HUES6 (cell line): ENCODE results near the gene PSMD3.

ENCODE experiments used
- H3K27ac ChIP-seq: 2 replicates; pipeline ENCODE4 v1.7.0; 2013; ENCODE audit warnings: low read depth, mild to moderate bottlenecking, low read length, inconsistent platforms
- H3K27me3 ChIP-seq: 2 replicates; pipeline ENCODE4 v1.6.1; 2013; ENCODE audit warnings: low read length; ENCODE audit not compliant: control insufficient read depth, insufficient read depth
- H3K36me3 ChIP-seq: 2 replicates; pipeline ENCODE4 v1.6.1; 2013; ENCODE audit warnings: low read length; ENCODE audit not compliant: control insufficient read depth, insufficient read depth
- H3K4me1 ChIP-seq: 2 replicates; pipeline ENCODE4 v1.6.1; 2013; ENCODE audit warnings: low read length; ENCODE audit not compliant: control insufficient read depth, insufficient read depth
- H3K4me3 ChIP-seq: 2 replicates; pipeline ENCODE4 v1.5.1; 2013; ENCODE audit warnings: low read depth, low read length
- H3K9ac ChIP-seq: one replicate; pipeline ENCODE4 v1.6.1; 2013; ENCODE audit warnings: mild to moderate bottlenecking, low read length
- H3K9me3 ChIP-seq: 2 replicates; pipeline ENCODE4 v1.6.1; 2013; ENCODE audit warnings: low read depth, low read length; ENCODE audit not compliant: control insufficient read depth, insufficient read depth

Gene PSMD3

GRCh38 chr17:39962642-39963220, 17.9 kb upstream of the PSMD3 start, which contains the start of gene GSDMA:
Gene GSDMA, plus strand, starts transcription at chr17:39963004. Its CDS starts 2,684 bp downstream, at chr17:39965688.
- Histone ChIP-seq H3K27ac (no peak within 1 kb of the TSS), H3K4me1 (no peaks in the 10 kb centered on the region), H3K36me3 (no peaks in the 10 kb centered on the region), H3K4me3 (no peak within 1 kb of the TSS), H3K9me3 (no peaks in the 10 kb centered on the region), H3K9ac (no peak within 1 kb of the TSS), H3K27me3 (no peaks in the 10 kb centered on the region)

DNA sequence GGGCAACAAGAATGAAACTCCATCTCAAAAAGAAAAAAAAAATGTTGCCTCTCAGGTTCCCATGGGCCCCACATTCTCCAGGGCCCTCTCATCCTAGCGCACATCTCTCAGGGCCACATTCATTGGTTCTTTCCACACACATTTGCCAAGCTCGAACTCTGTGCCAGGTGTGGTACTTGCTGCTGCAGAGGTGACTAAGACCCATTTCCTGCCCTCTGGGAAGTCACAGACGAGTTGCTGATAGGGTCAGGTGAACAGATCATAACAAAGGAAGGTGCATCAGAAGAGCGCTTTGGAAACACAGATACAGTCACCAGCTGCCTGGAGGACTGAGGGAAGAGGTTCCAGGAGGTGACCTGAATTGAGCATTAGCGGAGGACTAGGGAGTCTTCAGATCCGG, 16.8 kb upstream of the PSMD3 start:
- H3K4me1 ChIP-seq: no peaks in the 10 kb centered on the region
- no peak overlapping the region for H3K4me3 ChIP-seq
- no peak overlapping the region for H3K27ac ChIP-seq
- no peaks in the 10 kb centered on the region for H3K27me3 ChIP-seq
- no peaks in the 10 kb centered on the region for H3K9me3 ChIP-seq
- no peak overlapping the region for H3K9ac ChIP-seq
- H3K36me3 ChIP-seq: no peaks in the 10 kb centered on the region

DNA sequence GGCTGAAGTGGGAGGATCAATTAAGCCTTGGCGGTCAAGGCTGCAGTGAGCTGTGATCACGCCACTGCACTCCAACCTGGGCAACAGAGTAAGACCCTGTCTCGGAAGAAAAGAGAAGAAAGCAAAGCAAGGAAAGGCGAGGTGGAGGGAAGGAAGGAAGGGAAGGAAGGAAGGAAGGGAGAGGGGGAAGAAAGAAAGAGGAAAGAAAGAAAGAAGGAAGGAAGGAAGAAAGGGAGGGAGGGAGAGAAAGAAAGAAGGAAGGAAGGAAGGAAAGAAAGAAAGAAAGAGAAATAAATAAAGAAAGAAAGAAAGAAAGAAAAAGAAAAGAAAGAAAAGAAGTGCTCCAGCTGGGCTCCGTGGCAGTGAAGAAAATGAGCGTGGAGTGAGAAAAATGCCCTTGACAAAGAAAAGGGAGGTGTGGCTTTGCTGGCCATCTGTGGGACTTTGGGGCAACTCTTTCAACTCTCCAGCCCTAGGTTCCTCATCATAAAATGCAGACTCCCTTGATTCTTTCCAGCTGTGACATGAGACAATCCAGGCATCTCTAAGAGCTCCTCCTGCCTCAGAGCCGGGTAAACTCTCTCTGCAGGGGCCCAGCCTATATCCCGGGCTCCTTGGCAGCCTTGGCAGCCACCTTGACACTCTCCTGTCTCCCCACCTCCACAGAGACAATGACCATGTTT, 15.4 kb upstream of the PSMD3 start:
- Histone ChIP-seq H3K36me3 (no peaks in the 10 kb centered on the region), H3K4me3 (no peak overlapping the region), H3K4me1 (no peaks in the 10 kb centered on the region), H3K9ac (no peak overlapping the region), H3K27me3 (peaks cover 2% of the 10 kb centered on the region; the same call in 1 of the 2 replicates), H3K9me3 (no peaks in the 10 kb centered on the region), H3K27ac (no peak overlapping the region)

DNA sequence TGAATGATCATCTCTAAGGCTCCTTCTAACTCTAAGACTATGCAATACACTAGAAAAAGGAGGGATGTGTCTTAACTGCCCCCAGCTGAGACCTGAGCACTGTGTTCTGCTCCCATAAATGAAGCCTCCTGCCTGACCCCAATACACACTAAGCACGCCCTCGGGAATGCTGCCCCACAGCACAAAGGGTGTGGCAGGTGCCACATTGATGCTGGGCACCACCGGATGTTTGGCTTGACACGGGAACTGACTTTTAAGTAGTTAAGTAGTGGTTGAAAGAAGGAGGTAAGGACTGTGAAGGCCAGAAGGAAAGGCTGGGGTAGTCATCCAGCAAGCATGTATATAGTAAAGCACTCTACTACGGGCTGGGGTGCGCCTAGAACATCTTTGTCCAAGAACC, 13.8 kb upstream of the PSMD3 start:
- Histone ChIP-seq H3K4me1 (no peaks in the 10 kb centered on the region), H3K9ac (no peak overlapping the region), H3K27me3 (peaks cover 17% of the 10 kb centered on the region; the same call in 1 of the 2 replicates), H3K36me3 (no peaks in the 10 kb centered on the region), H3K9me3 (no peaks in the 10 kb centered on the region), H3K27ac (no peak overlapping the region), H3K4me3 (no peak overlapping the region)

DNA sequence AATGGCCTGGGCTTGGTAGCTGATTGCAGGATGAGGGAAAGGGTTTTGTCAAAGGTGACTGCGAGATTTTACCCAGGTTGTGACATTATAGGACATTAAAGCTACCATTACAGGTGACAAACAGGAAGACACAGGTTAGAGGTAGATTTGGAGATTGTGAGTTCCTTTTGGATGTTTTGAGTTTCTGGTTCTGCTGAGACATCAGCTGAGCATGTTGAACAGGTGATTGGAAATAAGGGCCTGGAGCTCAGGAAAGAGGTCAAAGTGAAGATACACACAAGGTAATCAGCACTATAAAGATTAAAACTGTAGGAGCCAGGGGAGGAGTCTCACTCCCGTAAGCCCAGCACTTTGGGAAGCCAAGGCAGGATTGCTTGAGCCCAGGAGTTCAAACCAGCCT, 11.8 kb upstream of the PSMD3 start:
- Histone ChIP-seq H3K27me3 (peaks cover 19% of the 10 kb centered on the region; the same call in 1 of the 2 replicates), H3K9me3 (no peaks in the 10 kb centered on the region), H3K27ac (no peak overlapping the region), H3K4me3 (no peak overlapping the region), H3K9ac (no peak overlapping the region), H3K4me1 (no peaks in the 10 kb centered on the region), H3K36me3 (no peaks in the 10 kb centered on the region)

DNA sequence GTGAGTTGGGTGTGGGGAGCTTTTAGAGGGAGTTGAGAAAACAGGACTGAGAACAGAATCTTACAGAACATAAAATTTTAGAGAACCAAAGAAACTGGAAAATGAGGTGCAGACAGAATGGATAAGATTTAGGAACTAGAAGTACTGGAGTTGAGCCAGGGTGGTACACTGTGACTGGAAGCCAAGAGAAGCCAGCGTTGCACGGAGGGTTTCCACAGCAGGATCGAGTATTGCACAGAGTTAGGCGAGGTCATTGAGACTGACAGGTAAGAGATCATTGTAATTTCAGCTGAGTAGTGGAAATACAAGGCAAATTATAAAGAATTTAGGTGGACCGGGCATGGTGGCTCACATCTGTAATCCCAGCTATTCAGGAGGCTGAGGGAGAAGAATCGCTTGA, 11.2 kb upstream of the PSMD3 start:
- H3K4me3 ChIP-seq: no peak overlapping the region
- H3K36me3 ChIP-seq: no peaks in the 10 kb centered on the region
- H3K27ac ChIP-seq: no peak overlapping the region
- no peaks in the 10 kb centered on the region for H3K9me3 ChIP-seq
- H3K27me3 ChIP-seq: peaks cover 19% of the 10 kb centered on the region; the same call in 1 of the 2 replicates
- H3K4me1 ChIP-seq: no peaks in the 10 kb centered on the region
- no peak overlapping the region for H3K9ac ChIP-seq

- Histone ChIP-seq H3K4me3 (no peak overlapping the region), H3K36me3 (no peaks in the 10 kb centered on the region), H3K9ac (no peak overlapping the region), H3K9me3 (no peaks in the 10 kb centered on the region), H3K27me3 (peaks cover 19% of the 10 kb centered on the region; the same call in 1 of the 2 replicates), H3K4me1 (no peaks in the 10 kb centered on the region), H3K27ac (no peak overlapping the region)
Observed at GRCh38 chr17:39970157-39970692, 10.4 kb upstream of the PSMD3 start.

- H3K27ac ChIP-seq: no peak overlapping the region
- no peak overlapping the region for H3K9ac ChIP-seq
- peaks cover 19% of the 10 kb centered on the region; the same call in 1 of the 2 replicates for H3K27me3 ChIP-seq
Observed at GRCh38 chr17:39971076-39971603, 9.5 kb upstream of the PSMD3 start.

GRCh38 chr17:39972271-39972670, 8.3 kb upstream of the PSMD3 start:
- Histone ChIP-seq H3K9me3 (no peaks in the 10 kb centered on the region), H3K4me1 (no peaks in the 10 kb centered on the region), H3K27ac (no peak overlapping the region), H3K36me3 (no peaks in the 10 kb centered on the region), H3K9ac (no peak overlapping the region), H3K27me3 (peaks cover 19% of the 10 kb centered on the region; the same call in 1 of the 2 replicates), H3K4me3 (no peak overlapping the region)

More at GRCh38 chr17:39971076-39971603, 9.5 kb upstream of the PSMD3 start:
- Histone ChIP-seq H3K4me3 (no peak overlapping the region), H3K4me1 (no peaks in the 10 kb centered on the region), H3K9me3 (no peaks in the 10 kb centered on the region), H3K36me3 (no peaks in the 10 kb centered on the region)

GRCh38 chr17:39973496-39973895, 7.1 kb upstream of the PSMD3 start:
- Histone ChIP-seq H3K27ac (no peak overlapping the region), H3K36me3 (no peaks in the 10 kb centered on the region), H3K27me3 (peaks cover 19% of the 10 kb centered on the region; the same call in 1 of the 2 replicates), H3K4me3 (no peak overlapping the region), H3K4me1 (no peaks in the 10 kb centered on the region), H3K9ac (no peak overlapping the region), H3K9me3 (no peaks in the 10 kb centered on the region)

GRCh38 chr17:39974433-39974832, 6.2 kb upstream of the PSMD3 start:
- no peaks in the 10 kb centered on the region for H3K9me3 ChIP-seq
- no peak overlapping the region for H3K9ac ChIP-seq
- H3K27me3 ChIP-seq: peaks cover 19% of the 10 kb centered on the region; the same call in 1 of the 2 replicates
- no peaks in the 10 kb centered on the region for H3K36me3 ChIP-seq
- no peak overlapping the region for H3K4me3 ChIP-seq
- H3K27ac ChIP-seq: no peak overlapping the region
- H3K4me1 ChIP-seq: peaks cover 6% of the 10 kb centered on the region
